Endothelial cell of umbilical vein (primary cell): ENCODE measurements around the gene SQSTM1. TPM values are rescaled to one million over a fixed set of nuclear protein-coding genes. Genes with fewer than 3 reads are reported as not detected.

Source experiments
- BruUV-seq: library from RNA; stranded (reverse); fragments of 400-500 nt; replicated peaks from 2 replicates; lab custom pipeline; 2021; lab: Mats Ljungman, UMichigan
- CTCF ChIA-PET: fragments of 300-600, 350-600 bp; sonication (Branson Sonifier 250); formaldehyde crosslinking; loops from one replicate; lab custom pipeline; 2021; ENCODE audit warnings: antibody characterized with exemption, inconsistent platforms; lab: Charles Lee
- POLR2A ChIA-PET: fragments of 300-600, 350-600 bp; sonication (Branson Sonifier 250); formaldehyde crosslinking; loops from one replicate; lab custom pipeline; 2021; ENCODE audit warnings: antibody characterized with exemption, inconsistent platforms; lab: Charles Lee
- DNase-seq: peaks from one replicate; pipeline ENCODE4 v3.0.0-alpha.2; 2011; ENCODE audit warnings: low read depth, low spot score
- FAIRE-seq: peaks from 2 replicates; lab custom pipeline; 2011; peaks lifted over from hg19 to GRCh38; lab: Jason Lieb, UNC
- H2AFZ ChIP-seq: 2 replicates; pipeline ENCODE4 v1.6.0; 2012; ENCODE audit warnings: low read depth, low read length, control low read depth, inconsistent platforms
- H3K27ac ChIP-seq: 2 replicates; pipeline ENCODE4 v1.5.1; 2011; ENCODE audit warnings: low read depth, mild to moderate bottlenecking, control low read depth, low read length, moderate library complexity; ENCODE audit not compliant: insufficient read depth
- H3K27me3 ChIP-seq, 2 experiments: 2 replicates each; pipeline versions ENCODE4 v1.6.0 to v1.6.1; 2011; ENCODE audit warnings: low read length in 2 of 2, mixed read lengths in 1 of 2; ENCODE audit not compliant: control insufficient read depth in 2 of 2, insufficient read depth in 2 of 2
- H3K36me3 ChIP-seq, 2 experiments: 2 replicates in 1 of 2; 3 replicates in 1 of 2; pipeline ENCODE4 v1.5.1; 2011; ENCODE audit warnings: low read length in 2 of 2, mild to moderate bottlenecking in 1 of 2, moderate library complexity in 1 of 2; ENCODE audit not compliant: control insufficient read depth in 2 of 2, insufficient read depth in 2 of 2; ENCODE audit errors: extremely low read depth in 1 of 2
- H3K4me1 ChIP-seq: 3 replicates; pipeline ENCODE4 v1.5.1; 2011; ENCODE audit warnings: mild to moderate bottlenecking, low read length; ENCODE audit not compliant: control insufficient read depth, insufficient read depth; ENCODE audit errors: extremely low read depth
- H3K4me2 ChIP-seq: 2 replicates; pipeline ENCODE4 v1.6.1; 2011; ENCODE audit warnings: low read length, control low read depth, mixed read lengths; ENCODE audit not compliant: insufficient read depth
- H3K4me3 ChIP-seq, 3 experiments: fragments of 200-600 bp in 1 of 3; sonication (generic), shearing (Covaris generic) in 1 of 3; replicated peaks in 1 of 3; 2 replicates each; pipeline ENCODE4 v1.5.1; 2011 to 2016; ENCODE audit warnings: control low read depth in 3 of 3, low read length in 3 of 3, mild to moderate bottlenecking in 2 of 3, inconsistent platforms in 1 of 3, low read depth in 1 of 3, moderate library complexity in 1 of 3; ENCODE audit not compliant: insufficient read depth in 1 of 3
- H3K79me2 ChIP-seq: 2 replicates; pipeline ENCODE4 v1.6.0; 2012; ENCODE audit warnings: low read length, inconsistent platforms; ENCODE audit not compliant: control insufficient read depth, insufficient read depth
- H3K9ac ChIP-seq: replicated peaks from 2 replicates; pipeline ENCODE3; 2011; ENCODE audit warnings: low read length, control low read depth; ENCODE audit not compliant: insufficient read depth; ENCODE audit errors: extremely low read depth
- H3K9me1 ChIP-seq: replicated peaks from 3 replicates; pipeline ENCODE4 v1.6.0; 2011; ENCODE audit warnings: mild to moderate bottlenecking, low read length; ENCODE audit not compliant: control insufficient read depth, insufficient read depth; ENCODE audit errors: extremely low read depth
- H3K9me3 ChIP-seq: replicated peaks from 2 replicates; pipeline ENCODE4 v1.5.1; 2012; ENCODE audit warnings: low read length, inconsistent platforms; ENCODE audit not compliant: control insufficient read depth, insufficient read depth
- H4K20me1 ChIP-seq: replicated peaks from 2 replicates; pipeline ENCODE3; 2011; ENCODE audit warnings: mild to moderate bottlenecking, low read length; ENCODE audit not compliant: control insufficient read depth, insufficient read depth; ENCODE audit errors: extremely low read depth
- EZH2 ChIP-seq: IDR thresholded peaks from 2 replicates; pipeline ENCODE4 v1.6.1; 2012; ENCODE audit warnings: borderline replicate concordance, low read depth, mild to moderate bottlenecking, moderate library complexity, low read length, inconsistent platforms; ENCODE audit not compliant: severe bottlenecking
- FOS ChIP-seq: IDR thresholded peaks from 2 replicates; pipeline ENCODE4 v1.6.1; 2011; ENCODE audit warnings: mild to moderate bottlenecking, low read length, moderate library complexity, borderline replicate concordance; ENCODE audit not compliant: insufficient read depth
- GATA2 ChIP-seq: IDR thresholded peaks from 2 replicates; pipeline ENCODE4 v1.7.0; 2011; ENCODE audit warnings: low read depth, mild to moderate bottlenecking, moderate library complexity, mixed read lengths, low read length; ENCODE audit not compliant: insufficient read length, insufficient read depth
- JUN ChIP-seq: IDR thresholded peaks from 2 replicates; pipeline ENCODE4 v1.6.1; 2011; ENCODE audit warnings: borderline replicate concordance, low read depth; ENCODE audit not compliant: insufficient read length, insufficient read depth
- MYC ChIP-seq: IDR thresholded peaks from one replicate; pipeline ENCODE4 v1.6.1; 2011; ENCODE audit warnings: mild to moderate bottlenecking, low read depth, low read length
- POLR2A ChIP-seq: IDR thresholded peaks from 2 replicates; pipeline ENCODE4 v1.6.1; 2012; ENCODE audit warnings: low read depth, mild to moderate bottlenecking, control low read depth, low read length
- POLR2AphosphoS5 ChIP-seq: IDR thresholded peaks from 2 replicates; pipeline ENCODE4 v1.6.1; 2012; ENCODE audit warnings: low read depth, mild to moderate bottlenecking, control low read depth, low read length, moderate library complexity; ENCODE audit not compliant: insufficient read depth
- dilution Hi-C: fragments of 300-500 bp; cut with MboI; formaldehyde crosslinking; loops from one replicate; pipeline ENCODE4 v1.15.0; 2019; ENCODE audit warnings: low sequenced_read_pairs; ENCODE audit not compliant: extremely low pct_ligation_motif_present
- intact Hi-C: fragments of 100-400 bp; cut with micrococcal nuclease; formaldehyde crosslinking; loops from one replicate; pipeline ENCODE4 v1.10.0; 2022
- polyA plus RNA-seq, 4 experiments: library from polyadenylated mRNA; depleted of rRNA in 3 of 4; stranded (reverse) in 3 of 4; unstranded in 1 of 4; fragments of >200 nt; gene quantifications; 2 replicates each; pipeline versions ENCODE4 v1.2.1 to v1.2.3, GENCODE V29; 2011 to 2012; ENCODE audit warnings: missing spikeins in 1 of 4
- total RNA-seq: library from RNA; stranded (reverse); gene quantifications from 2 replicates; pipeline ENCODE4 v1.2.3, GENCODE V29; 2021
- TF ChIP-seq, protein P1 (sequence below), 2 donors: IDR thresholded peaks; 1 replicate in 1 of 2; 2 replicates in 1 of 2; pipeline ENCODE4 v1.5.1; 2011; ENCODE audit warnings: low read length in 2 of 2, mild to moderate bottlenecking in 2 of 2, moderate library complexity in 2 of 2, control low read depth in 1 of 2, inconsistent platforms in 1 of 2, low read depth in 1 of 2; ENCODE audit not compliant: insufficient read depth in 1 of 2; ENCODE audit errors: extremely low read depth in 1 of 2
- TF ChIP-seq, protein P2 (sequence below): IDR thresholded peaks from 2 replicates; pipeline ENCODE4 v1.6.1; 2011; ENCODE audit not compliant: insufficient read depth, insufficient read length

Gene SQSTM1
- total and polyA plus RNA-seq, 2 donors (not counting 3 experiments of a cell fraction or from before 2014, with no cell fraction given): 302 to 346 TPM

DNA sequence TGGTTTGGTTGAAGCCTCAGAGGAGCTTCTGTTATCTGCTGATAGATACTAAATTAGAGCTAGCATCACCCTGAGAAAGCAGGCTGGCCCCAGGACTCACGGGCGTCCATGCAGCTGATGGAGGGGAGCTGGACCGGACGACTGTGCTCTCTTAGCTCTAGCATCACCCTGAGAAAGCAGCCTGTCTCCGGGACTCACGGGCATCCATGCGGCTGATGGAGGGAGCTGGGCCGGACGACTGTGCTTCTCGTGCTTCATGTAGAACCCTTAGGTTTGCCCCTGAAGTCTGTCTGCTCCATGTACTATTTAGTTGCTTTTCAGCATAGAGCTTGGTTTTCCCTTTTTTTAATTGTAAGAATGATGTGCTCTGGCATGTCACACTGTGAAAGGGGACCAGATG is 43.2 kb upstream of the SQSTM1 start:
- Histone ChIP-seq H3K9me1 (no peaks in the 10 kb centered on the region), H4K20me1 (no peaks in the 10 kb centered on the region), H3K4me3 (no peak overlapping the region), H3K79me2 (no peaks in the 10 kb centered on the region), H3K9ac (no peak overlapping the region), H3K9me3 (no peaks in the 10 kb centered on the region), H3K36me3 (peaks cover 3 to 26% of the 10 kb centered on the region in 2 experiments), H3K27me3 (no peaks in the 10 kb centered on the region), H3K27ac (no peak overlapping the region), H2AFZ (no peak overlapping the region), H3K4me2 (no peak overlapping the region), H3K4me1 (peaks cover 14% of the 10 kb centered on the region)
- no TSS peak for BruUV-seq
- dilution Hi-C loops: no loop called here
- ChIA-PET CTCF (interaction anchor here (0.6 to 4.8 kb wide), 10 partner anchors 8 to 24 kb away, joined by 3 to 22 read pairs (median 3); no protein-coding TSS in a partner anchor), POLR2A (no interaction called here)
- intact Hi-C loops: no loop called here
- FAIRE-seq (no peak), DNase-seq (no peak)
- TF ChIP-seq EZH2 (no peak), POLR2A (no peak), JUN (no peak), FOS (no peak), POLR2AphosphoS5 (no peak), GATA2 (no peak), MYC (no peak)
- TF ChIP-seq, protein P1, sequence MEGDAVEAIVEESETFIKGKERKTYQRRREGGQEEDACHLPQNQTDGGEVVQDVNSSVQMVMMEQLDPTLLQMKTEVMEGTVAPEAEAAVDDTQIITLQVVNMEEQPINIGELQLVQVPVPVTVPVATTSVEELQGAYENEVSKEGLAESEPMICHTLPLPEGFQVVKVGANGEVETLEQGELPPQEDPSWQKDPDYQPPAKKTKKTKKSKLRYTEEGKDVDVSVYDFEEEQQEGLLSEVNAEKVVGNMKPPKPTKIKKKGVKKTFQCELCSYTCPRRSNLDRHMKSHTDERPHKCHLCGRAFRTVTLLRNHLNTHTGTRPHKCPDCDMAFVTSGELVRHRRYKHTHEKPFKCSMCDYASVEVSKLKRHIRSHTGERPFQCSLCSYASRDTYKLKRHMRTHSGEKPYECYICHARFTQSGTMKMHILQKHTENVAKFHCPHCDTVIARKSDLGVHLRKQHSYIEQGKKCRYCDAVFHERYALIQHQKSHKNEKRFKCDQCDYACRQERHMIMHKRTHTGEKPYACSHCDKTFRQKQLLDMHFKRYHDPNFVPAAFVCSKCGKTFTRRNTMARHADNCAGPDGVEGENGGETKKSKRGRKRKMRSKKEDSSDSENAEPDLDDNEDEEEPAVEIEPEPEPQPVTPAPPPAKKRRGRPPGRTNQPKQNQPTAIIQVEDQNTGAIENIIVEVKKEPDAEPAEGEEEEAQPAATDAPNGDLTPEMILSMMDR (IDR thresholded peaks at IDR 0.05; ENCODE audit: extremely low read depth in 1 of 2, insufficient read depth in 1 of 2, low read depth in 1 of 2, low read length in 2 of 2): no peak
- TF ChIP-seq, protein P2, sequence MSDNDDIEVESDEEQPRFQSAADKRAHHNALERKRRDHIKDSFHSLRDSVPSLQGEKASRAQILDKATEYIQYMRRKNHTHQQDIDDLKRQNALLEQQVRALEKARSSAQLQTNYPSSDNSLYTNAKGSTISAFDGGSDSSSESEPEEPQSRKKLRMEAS: no peak
